Mucosa of stomach (tissue), 1 donor: Measurements from ENCODE around the gene FBXO22.
"Not testable (repeated sequence)": the region's sequence is repeated elsewhere in the genome, so short reads cannot be mapped to it uniquely, and the experiment has no call there.

ENCODE experiments used
- H3K27me3 ChIP-seq: one replicate; pipeline ENCODE4 v1.7.0; 2013; ENCODE audit warnings: mild to moderate bottlenecking, low read length; ENCODE audit not compliant: control insufficient read depth, insufficient read depth
- H3K36me3 ChIP-seq: one replicate; pipeline ENCODE4 v1.7.0; 2013; ENCODE audit warnings: low read length; ENCODE audit not compliant: control insufficient read depth, insufficient read depth
- H3K4me1 ChIP-seq: one replicate; pipeline ENCODE4 v1.7.0; 2013; ENCODE audit warnings: mild to moderate bottlenecking, low read length; ENCODE audit not compliant: control insufficient read depth, insufficient read depth
- H3K4me3 ChIP-seq: one replicate; pipeline ENCODE4 v1.7.0; 2013; ENCODE audit warnings: low read length
- H3K9ac ChIP-seq: one replicate; pipeline ENCODE4 v1.7.0; 2013; ENCODE audit warnings: mild to moderate bottlenecking, low read length, moderate library complexity
- H3K9me3 ChIP-seq: one replicate; pipeline ENCODE4 v1.7.0; 2013; ENCODE audit warnings: mild to moderate bottlenecking, low read length, moderate library complexity; ENCODE audit not compliant: control insufficient read depth
- donor health status: Pancreatic carcinoma.

Gene FBXO22

GRCh38 chr15:75872403-75872990 lies 31.2 kb upstream of the FBXO22 start:
- no peak overlapping the region for H3K4me3 ChIP-seq
- no peaks in the 10 kb centered on the region for H3K9me3 ChIP-seq
- H3K9ac ChIP-seq, result no peak overlapping the region
- H3K27me3 ChIP-seq, result no peaks in the 10 kb centered on the region
- no peaks in the 10 kb centered on the region for H3K36me3 ChIP-seq
- H3K4me1 ChIP-seq, result no peaks in the 10 kb centered on the region

DNA sequence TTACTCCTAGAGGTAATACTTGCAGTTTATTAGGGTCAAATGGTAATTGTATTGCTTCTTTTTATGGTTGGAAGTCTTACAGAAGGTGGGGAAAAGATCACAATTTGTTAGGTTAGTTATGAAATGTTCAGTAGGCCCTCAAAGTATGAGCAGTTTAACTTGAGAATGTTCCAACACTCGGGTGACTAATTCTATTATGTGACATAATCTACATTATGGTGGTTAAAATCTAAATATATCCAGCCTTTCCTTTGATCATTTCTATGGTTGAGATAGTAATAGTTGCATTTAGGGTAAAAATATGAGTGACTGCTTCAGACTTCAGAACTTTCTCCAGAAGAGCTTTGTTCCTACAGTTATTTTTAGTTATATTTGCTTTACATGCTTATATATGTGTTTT lies 19.6 kb upstream of the FBXO22 start:
- Histone ChIP-seq H3K36me3 (no peaks in the 10 kb centered on the region), H3K27me3 (no peaks in the 10 kb centered on the region), H3K9me3 (no peaks in the 10 kb centered on the region), H3K4me1 (no peaks in the 10 kb centered on the region), H3K9ac (no peak overlapping the region), H3K4me3 (no peak overlapping the region)

DNA sequence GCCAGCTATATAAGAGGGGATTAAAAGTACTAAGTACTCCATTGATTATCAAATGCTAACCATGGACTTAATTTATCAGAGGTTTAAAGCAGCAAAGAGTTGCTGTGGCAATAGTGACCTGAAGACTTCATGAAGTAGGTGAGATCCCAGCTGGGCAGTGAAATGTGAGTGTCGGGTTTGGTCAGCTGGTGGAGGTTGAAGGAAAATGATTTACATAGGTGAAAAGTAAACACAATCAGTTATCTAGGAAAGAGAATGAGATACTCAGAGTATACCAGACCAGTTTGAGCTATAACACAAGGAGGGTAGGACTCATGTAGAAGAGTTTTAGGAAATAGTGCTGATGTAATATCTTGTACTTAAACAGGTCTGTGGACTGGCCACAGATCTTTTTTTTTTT lies 16.5 kb upstream of the FBXO22 start:
- Histone ChIP-seq H3K9me3 (no peaks in the 10 kb centered on the region), H3K9ac (no peak overlapping the region), H3K27me3 (no peaks in the 10 kb centered on the region), H3K4me1 (no peaks in the 10 kb centered on the region), H3K4me3 (no peak overlapping the region), H3K36me3 (no peaks in the 10 kb centered on the region)

DNA sequence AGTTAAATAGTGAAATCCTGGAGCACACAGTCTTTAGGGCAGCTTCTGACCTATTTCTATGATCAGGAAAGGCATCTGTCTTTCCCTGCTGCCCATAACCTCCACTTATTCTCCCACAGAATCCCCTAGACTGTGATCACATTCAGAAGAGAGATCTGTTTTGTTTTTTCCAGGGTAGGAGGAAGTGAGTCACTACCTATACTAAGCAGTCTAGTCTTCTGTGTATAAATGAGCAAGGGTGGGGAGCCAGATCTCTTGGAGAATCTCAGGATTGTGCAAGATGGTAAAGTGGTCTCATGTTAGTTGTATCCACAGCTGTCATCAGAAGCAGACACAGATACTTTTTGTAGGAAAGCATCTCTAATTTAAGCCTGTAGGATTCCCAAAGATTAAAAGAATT lies 11.8 kb upstream of the FBXO22 start:
- Histone ChIP-seq H3K9me3 (no peaks in the 10 kb centered on the region), H3K4me3 (no peak overlapping the region), H3K36me3 (no peaks in the 10 kb centered on the region), H3K27me3 (no peaks in the 10 kb centered on the region), H3K9ac (no peak overlapping the region), H3K4me1 (no peaks in the 10 kb centered on the region)

- H3K36me3 ChIP-seq, result no peaks in the 10 kb centered on the region
- no peaks in the 10 kb centered on the region for H3K27me3 ChIP-seq
- no peak overlapping the region for H3K9ac ChIP-seq
Observed at GRCh38 chr15:75895731-75896130, 7.9 kb upstream of the FBXO22 start.

DNA sequence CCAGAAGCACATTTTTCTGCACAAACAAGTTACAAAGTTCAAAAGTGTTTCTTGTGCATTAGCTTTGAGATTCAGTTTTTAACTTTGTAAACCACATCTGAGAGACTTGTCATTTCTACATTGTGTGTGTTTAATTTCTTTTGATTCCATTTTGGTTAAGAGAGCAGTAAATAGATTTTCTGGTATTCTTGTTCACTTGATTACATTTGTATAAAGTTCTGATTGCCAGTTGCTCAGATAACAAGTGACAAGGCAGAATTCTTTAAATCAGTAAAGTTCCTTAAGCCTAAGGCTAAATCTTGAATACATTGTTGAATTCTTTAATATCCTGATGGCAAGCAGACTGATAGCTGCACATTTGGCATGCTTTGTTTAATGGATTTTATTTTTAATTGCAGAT lies 3.1 kb upstream of the FBXO22 start:
- no peaks in the 10 kb centered on the region for H3K27me3 ChIP-seq
- H3K9me3 ChIP-seq, result no peaks in the 10 kb centered on the region
- no peak overlapping the region for H3K4me3 ChIP-seq
- no peak overlapping the region for H3K9ac ChIP-seq
- H3K4me1 ChIP-seq, result peaks cover 5% of the 10 kb centered on the region
- peaks cover 2% of the 10 kb centered on the region for H3K36me3 ChIP-seq

More at GRCh38 chr15:75895731-75896130, 7.9 kb upstream of the FBXO22 start:
- Histone ChIP-seq H3K4me1 (no peaks in the 10 kb centered on the region), H3K9me3 (no peaks in the 10 kb centered on the region), H3K4me3 (no peak overlapping the region)

DNA sequence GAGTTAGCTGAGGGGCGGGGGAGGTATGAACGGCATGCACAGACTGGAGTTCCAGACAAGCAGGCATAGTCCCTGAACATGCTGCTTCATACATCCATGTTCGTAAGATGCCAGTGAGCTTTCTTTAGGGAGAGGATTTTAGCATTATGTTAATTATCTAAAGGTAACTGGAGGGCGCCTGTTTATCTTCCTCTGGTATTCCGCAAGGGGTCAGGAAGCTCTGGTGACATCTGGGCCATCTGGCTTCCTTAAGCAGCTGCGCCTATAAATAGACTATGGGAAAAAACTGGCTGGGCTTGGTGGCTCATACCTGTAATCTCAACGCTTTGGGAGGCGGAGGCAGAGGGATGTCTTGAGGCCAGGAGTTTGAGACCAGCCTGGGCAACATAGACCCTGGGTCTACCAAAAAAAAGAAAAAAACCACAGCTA lies 1.5 kb upstream of the FBXO22 start:
- peaks cover 5% of the 10 kb centered on the region for H3K4me1 ChIP-seq
- H3K4me3 ChIP-seq, result no peak overlapping the region
- H3K9ac ChIP-seq, result no peak overlapping the region
- H3K36me3 ChIP-seq, result peaks cover 3% of the 10 kb centered on the region
- no peaks in the 10 kb centered on the region for H3K27me3 ChIP-seq
- no peaks in the 10 kb centered on the region for H3K9me3 ChIP-seq

- Histone ChIP-seq H3K9ac (no peak overlapping the region), H3K4me1 (peaks cover 5% of the 10 kb centered on the region), H3K36me3 (peaks cover 3% of the 10 kb centered on the region), H3K27me3 (no peaks in the 10 kb centered on the region), H3K9me3 (no peaks in the 10 kb centered on the region), H3K4me3 (no peak overlapping the region)
Observed at GRCh38 chr15:75905231-75905630, 1.6 kb downstream of the FBXO22 start.

DNA sequence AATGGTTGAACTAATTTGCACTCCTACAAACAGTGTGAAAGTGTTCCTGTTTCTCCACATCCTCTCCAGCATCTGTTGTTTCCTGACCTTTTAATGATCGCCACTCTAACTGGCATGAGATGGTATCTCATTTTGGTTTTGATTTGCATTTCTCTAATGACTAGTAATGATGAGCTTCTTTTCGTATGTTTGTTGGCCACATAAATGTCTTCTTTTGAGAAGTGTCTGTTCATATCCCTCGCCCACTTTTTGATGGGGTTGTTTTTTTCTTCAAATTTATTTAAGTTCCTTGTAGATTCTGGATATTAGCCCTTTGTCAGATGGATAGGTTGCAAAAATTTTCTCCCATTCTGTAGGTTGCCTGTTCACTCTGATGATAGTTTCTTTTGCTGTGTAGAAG lies 6.7 kb downstream of the FBXO22 start:
- not testable (repeated sequence) for H3K4me3 ChIP-seq, H3K4me1 ChIP-seq, H3K36me3 ChIP-seq, H3K9ac ChIP-seq, H3K27me3 ChIP-seq, H3K9me3 ChIP-seq

GRCh38 chr15:75916978-75917377 lies 13.3 kb downstream of the FBXO22 start:
- H3K36me3 ChIP-seq, result no peaks in the 10 kb centered on the region
- no peak overlapping the region for H3K4me3 ChIP-seq
- peaks cover 2% of the 10 kb centered on the region for H3K4me1 ChIP-seq

DNA sequence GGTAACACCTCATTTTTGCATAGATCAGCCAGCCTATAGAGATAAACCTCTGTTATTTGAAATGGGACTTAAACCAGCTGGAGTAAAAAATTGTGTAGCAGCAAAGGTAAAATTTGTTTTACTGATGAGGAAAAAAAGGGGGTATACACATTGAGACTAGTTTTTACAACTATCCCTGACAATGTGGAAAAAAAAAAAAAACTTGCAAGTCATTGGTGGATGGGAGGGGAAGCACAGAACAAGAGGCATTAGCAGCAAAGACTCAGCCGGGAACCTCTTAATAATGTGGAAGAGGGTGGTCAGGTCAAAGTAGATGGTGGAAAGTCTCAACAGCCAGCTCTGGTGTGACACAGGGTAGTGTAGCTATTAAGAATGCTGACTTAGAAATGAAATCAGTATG lies 14.5 kb downstream of the FBXO22 start:
- H3K9ac ChIP-seq, result no peak overlapping the region
- H3K4me3 ChIP-seq, result no peak overlapping the region
- H3K36me3 ChIP-seq, result no peaks in the 10 kb centered on the region
- no peaks in the 10 kb centered on the region for H3K27me3 ChIP-seq
- H3K9me3 ChIP-seq, result no peaks in the 10 kb centered on the region
- H3K4me1 ChIP-seq, result peaks cover 14% of the 10 kb centered on the region

More at GRCh38 chr15:75916978-75917377, 13.3 kb downstream of the FBXO22 start:
- Histone ChIP-seq H3K9ac (no peak overlapping the region), H3K27me3 (no peaks in the 10 kb centered on the region), H3K9me3 (no peaks in the 10 kb centered on the region)

GRCh38 chr15:75920079-75920478 lies 16.4 kb downstream of the FBXO22 start:
- Histone ChIP-seq H3K27me3 (no peaks in the 10 kb centered on the region), H3K9me3 (no peaks in the 10 kb centered on the region), H3K36me3 (no peaks in the 10 kb centered on the region), H3K4me3 (no peak overlapping the region), H3K4me1 (peaks cover 31% of the 10 kb centered on the region), H3K9ac (no peak overlapping the region)
